HL-60 (cell line): ENCODE data around the gene MBD3L5.

Experiments
- CTCF ChIP-seq: IDR thresholded peaks from one replicate; pipeline ENCODE4 v1.5.1; 2011; ENCODE audit warnings: low read length, control low read depth, inconsistent platforms; ENCODE audit not compliant: insufficient read depth
- POLR2AphosphoS5 ChIP-seq: IDR thresholded peaks from 2 replicates; pipeline ENCODE4 v1.6.1; 2012; ENCODE audit warnings: low read depth

DNA sequence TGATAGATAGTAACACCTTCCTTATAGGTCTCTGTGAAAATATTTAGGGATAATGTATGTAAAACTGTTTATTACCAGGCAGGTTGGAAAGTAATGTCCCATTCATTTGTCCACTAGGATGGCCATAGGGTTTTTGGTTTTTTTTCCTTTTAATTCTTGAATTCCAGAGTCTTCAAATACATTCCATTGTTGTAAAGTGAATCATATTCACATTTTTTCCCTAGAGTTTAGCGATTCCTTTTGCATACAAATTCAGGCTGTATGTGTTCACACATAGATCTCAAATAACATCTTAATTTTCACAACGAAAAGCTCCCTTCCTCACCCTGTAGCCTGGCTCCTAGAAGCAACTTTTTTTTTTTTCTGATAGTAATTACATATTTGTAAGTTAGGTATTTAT, 37.3 kb downstream of the MBD3L5 start:
- no peak for TF ChIP-seq CTCF
- TF ChIP-seq POLR2AphosphoS5 = no peak
